HG02642 (cell line): Measurements from ENCODE around the gene PSMD3.

Experiments used
- ATAC-seq: cut with Tn5 transposase; IDR thresholded peaks from one replicate; pipeline ENCODE4 v1.9.1; 2021; ENCODE audit warnings: mild to moderate bottlenecking; ENCODE audit not compliant: unreplicated experiment, poor library complexity

The PSMD3 gene

GRCh38 chr17:40019140-40019991, 38.8 kb downstream of the PSMD3 start:
- ATAC-seq = no peak

- no peak for ATAC-seq
Observed at GRCh38 chr17:40020146-40020545, 39.5 kb downstream of the PSMD3 start.

GRCh38 chr17:40021451-40021971, 40.9 kb downstream of the PSMD3 start:
- ATAC-seq = no peak

- ATAC-seq = no peak
Observed at GRCh38 chr17:40022497-40022896, 41.9 kb downstream of the PSMD3 start.

- no peak for ATAC-seq
Observed at GRCh38 chr17:40022961-40023541, 42.4 kb downstream of the PSMD3 start.

- no peak for ATAC-seq
Observed at GRCh38 chr17:40023590-40024292, 43.1 kb downstream of the PSMD3 start.

- ATAC-seq = no peak
Observed at GRCh38 chr17:40024901-40025300, 44.3 kb downstream of the PSMD3 start.

GRCh38 chr17:40025559-40025958, 45.0 kb downstream of the PSMD3 start:
- no peak for ATAC-seq

GRCh38 chr17:40025991-40026815, 45.6 kb downstream of the PSMD3 start:
- no peak for ATAC-seq

GRCh38 chr17:40026816-40027613, 46.4 kb downstream of the PSMD3 start:
- no peak for ATAC-seq

GRCh38 chr17:40027614-40028012, 47.0 kb downstream of the PSMD3 start:
- no peak for ATAC-seq

GRCh38 chr17:40028595-40028994, 48.0 kb downstream of the PSMD3 start:
- ATAC-seq = no peak

- no peak for ATAC-seq
Observed at GRCh38 chr17:40031706-40032105, 51.1 kb downstream of the PSMD3 start.

GRCh38 chr17:40032322-40033320, 52.0 kb downstream of the PSMD3 start:
- no peak for ATAC-seq

- no peak for ATAC-seq
Observed at GRCh38 chr17:40033339-40033738, 52.7 kb downstream of the PSMD3 start.

GRCh38 chr17:40034426-40035161, 54.0 kb downstream of the PSMD3 start:
- ATAC-seq = no peak

- ATAC-seq = no peak
Observed at GRCh38 chr17:40035162-40035559, 54.6 kb downstream of the PSMD3 start.
